Brain pericyte (primary cell): ENCODE measurements around the gene IQGAP1.
"Not testable (repeated sequence)": the region's sequence is repeated elsewhere in the genome, so short reads cannot be mapped to it uniquely, and the experiment has no call there.

ENCODE experiments used
- DNase-seq: peaks from one replicate; pipeline ENCODE4 v3.0.0-alpha.2; 2012; ENCODE audit warnings: low read depth, low spot score

IQGAP1 gene

GRCh38 chr15:90407871-90408317, 19.9 kb downstream of the IQGAP1 start:
- DNase-seq: no peak

- DNase-seq: no peak
These were observed 20.6 kb downstream of the IQGAP1 start for GRCh38 chr15:90408657-90409056.

GRCh38 chr15:90409587-90409986, 21.5 kb downstream of the IQGAP1 start:
- DNase-seq: not testable (repeated sequence)

- DNase-seq: not testable (repeated sequence)
These were observed 22.3 kb downstream of the IQGAP1 start for GRCh38 chr15:90410316-90410715.

GRCh38 chr15:90411176-90411575, 23.1 kb downstream of the IQGAP1 start:
- no peak for DNase-seq

GRCh38 chr15:90412356-90413194, 24.5 kb downstream of the IQGAP1 start:
- no peak for DNase-seq

- no peak for DNase-seq
These were observed 25.7 kb downstream of the IQGAP1 start for GRCh38 chr15:90413411-90414379.

GRCh38 chr15:90414408-90415028, 26.5 kb downstream of the IQGAP1 start:
- no peak for DNase-seq

- DNase-seq: not testable (repeated sequence)
These were observed 28.0 kb downstream of the IQGAP1 start for GRCh38 chr15:90416052-90416451.

- no peak for DNase-seq
These were observed 30.6 kb downstream of the IQGAP1 start for GRCh38 chr15:90418627-90419026.

GRCh38 chr15:90419206-90419605, 31.2 kb downstream of the IQGAP1 start:
- no peak for DNase-seq

GRCh38 chr15:90419738-90420406, 31.8 kb downstream of the IQGAP1 start:
- peak; percentile 38 for DNase-seq

GRCh38 chr15:90420451-90420850, 32.4 kb downstream of the IQGAP1 start:
- no peak for DNase-seq

- no peak for DNase-seq
These were observed 33.5 kb downstream of the IQGAP1 start for GRCh38 chr15:90421527-90421926.

- no peak for DNase-seq
These were observed 34.0 kb downstream of the IQGAP1 start for GRCh38 chr15:90422043-90422442.

GRCh38 chr15:90422936-90423335, 34.9 kb downstream of the IQGAP1 start:
- DNase-seq: no peak

- DNase-seq: no peak
These were observed 35.8 kb downstream of the IQGAP1 start for GRCh38 chr15:90423801-90424319.

GRCh38 chr15:90425726-90426346, 37.8 kb downstream of the IQGAP1 start:
- no peak for DNase-seq

- no peak for DNase-seq
These were observed 39.1 kb downstream of the IQGAP1 start for GRCh38 chr15:90427185-90427584.

- DNase-seq: no peak
These were observed 44.2 kb downstream of the IQGAP1 start for GRCh38 chr15:90432253-90432652.
